Heart left ventricle (tissue), 13 donors: Measurements from ENCODE around the gene POMT1.

Experiments
- CTCF ChIP-seq, 12 donors: fragments of 200-600 bp; sonication (generic) in 4 of 12; IDR thresholded peaks; one replicate each; pipeline versions ENCODE4 v1.5.0 to v1.8.0; 2018 to 2022; ENCODE audit warnings: antibody characterized with exemption in 12 of 12, mild to moderate bottlenecking in 5 of 12
- POLR2A ChIP-seq, 2 donors: fragments of 450-650 bp; IDR thresholded peaks; one replicate each; pipeline ENCODE4 v1.6.1; 2017; ENCODE audit warnings: antibody characterized with exemption in 2 of 2, mild to moderate bottlenecking in 2 of 2, moderate library complexity in 2 of 2
- donor health status: ischemic (EF 13 %, LVEDD 7.1; RV severe dilation, severe dysfunction).
- donor health status: DM: no; HTN: yes; CAD: no.
- donor health status: DM: no; HTN: no; CAD: no.
- donor health status: ischemic (EF 25% LVEDD 6.9; RV normal size, moderate dysfunction).
- donor health status: ischemic (EF 25% LVEDD 5.7; RV mildly dilated, moderate dysfunction).
- donor health status: ischemic (EF 35%, LVEDD 5.7; RV mildly dilated, moderate dysfunction).
- donor health status: nonischemic (EF 11% LVEDD 7.7; RV severe dilation, severe dysfunction).
- donor health status: DM: yes; HTN: yes; CAD: no.
- donor health status: PGD.
- donor health status: ischemic (EF 29% LVEDD 5.4; RV normal size, mild dysfunction).
- donor health status: nonischemic (EF 23%, LVEDD 6.1; RV moderate dilation, normal function).

GRCh38 chr9:131554087-131554842 lies 51.5 kb downstream of the POMT1 start:
- TF ChIP-seq CTCF (IDR thresholded peaks at IDR 0.05) (no peak), POLR2A (IDR thresholded peaks at IDR 0.05) (no peak)
